ENCODE data around the gene CNTFR. TPM values are rescaled to one million over a fixed set of nuclear protein-coding genes. Genes with fewer than 3 reads are reported as not detected.
A peak's percentile ranks its signal among the peaks of the same experiment; 100 is the strongest.
"Not testable (repeated sequence)": the region's sequence is repeated elsewhere in the genome, so short reads cannot be mapped to it uniquely, and the experiment has no call there.

The CNTFR gene
- total RNA-seq = 112 and 115 TPM in 2 replicates
- long read RNA-seq = 0 reads

GRCh38 chr9:34589636-34590380 is at the start of gene CNTFR:
CNTFR (minus strand) TSS chr9:34589724; CDS start chr9:34568981, 20,743 bp downstream.
- H3K4me1 Mint-ChIP-seq = peaks cover 53% of the 10 kb centered on the region
- peak within 1 kb of the TSS; percentile 91 for H3K4me3 Mint-ChIP-seq
- DNase-seq (ENCODE audit: low read depth, low spot score) = no peak
- peaks cover 55% of the 10 kb centered on the region for H3K27me3 Mint-ChIP-seq (ENCODE audit: low read depth)
- no peaks in the 10 kb centered on the region for H3K36me3 Mint-ChIP-seq (ENCODE audit: low read depth)
- no peaks in the 10 kb centered on the region for H3K9me3 Mint-ChIP-seq
- TF ChIP-seq CTCF (conservative IDR thresholded peaks at IDR 0.05) = no peak
- H3K27ac Mint-ChIP-seq (ENCODE audit: unreplicated experiment) = peak within 1 kb of the TSS; percentile 93

DNA sequence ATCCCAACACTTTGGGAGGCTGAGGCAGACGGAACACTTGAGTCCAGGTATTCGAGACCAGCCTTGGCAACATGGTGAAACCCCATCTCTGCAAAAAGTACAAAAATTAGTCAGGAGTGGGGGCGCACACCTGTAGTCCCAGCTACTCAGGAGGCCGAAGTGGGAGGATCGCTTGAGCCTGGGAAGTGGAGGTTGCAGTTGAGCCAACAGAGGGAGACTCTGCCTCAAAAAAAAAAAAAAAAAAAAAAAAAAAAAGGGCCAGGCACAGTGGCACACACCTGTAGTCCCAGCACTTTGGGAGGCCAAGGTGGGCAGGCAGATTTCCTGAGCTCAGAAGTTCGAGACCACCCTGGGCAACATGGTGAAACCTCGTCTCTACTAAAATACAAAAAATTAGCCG is 49.8 kb upstream of the CNTFR start:
- H3K27me3 Mint-ChIP-seq (ENCODE audit: low read depth); H3K9me3 Mint-ChIP-seq; DNase-seq (ENCODE audit: low read depth, low spot score); H3K27ac Mint-ChIP-seq (ENCODE audit: unreplicated experiment); H3K36me3 Mint-ChIP-seq (ENCODE audit: low read depth): not testable (repeated sequence)
- Mint-ChIP-seq H3K4me3 (peak overlapping the region; percentile 54), H3K4me1 (peaks cover 32% of the 10 kb centered on the region)

DNA sequence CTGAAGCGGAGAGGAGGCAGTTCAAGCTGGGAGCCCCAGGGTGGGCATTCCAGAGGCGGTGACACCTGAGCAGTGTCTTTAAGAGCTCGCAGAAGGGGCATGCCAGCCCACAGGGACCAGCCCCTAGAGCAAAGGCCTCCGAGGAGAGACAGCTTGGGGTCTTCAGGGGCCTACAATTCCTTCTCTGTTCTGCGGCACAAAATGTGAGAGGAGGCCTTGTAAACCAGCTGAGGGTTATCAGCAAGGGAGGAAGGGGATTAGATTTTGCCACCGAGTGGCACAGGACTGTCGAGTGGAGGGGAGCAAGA is 48.6 kb upstream of the CNTFR start:
- Mint-ChIP-seq H3K27ac (ENCODE audit: unreplicated experiment) (peak overlapping the region; percentile 29), H3K36me3 (ENCODE audit: low read depth) (peaks cover 5% of the 10 kb centered on the region), H3K9me3 (peaks cover 2% of the 10 kb centered on the region), H3K4me1 (peaks cover 39% of the 10 kb centered on the region), H3K27me3 (ENCODE audit: low read depth) (peaks cover 2% of the 10 kb centered on the region), H3K4me3 (peak overlapping the region; percentile 89)
- no peak for DNase-seq (ENCODE audit: low read depth, low spot score)
- no peak for TF ChIP-seq CTCF (conservative IDR thresholded peaks at IDR 0.05)

- DNase-seq (ENCODE audit: low read depth, low spot score) = peak; percentile 95
- H3K4me3 Mint-ChIP-seq = peak within 1 kb of the TSS; percentile 91
- peaks cover 2% of the 10 kb centered on the region for H3K9me3 Mint-ChIP-seq
- no peak for TF ChIP-seq CTCF (conservative IDR thresholded peaks at IDR 0.05)
- peaks cover 5% of the 10 kb centered on the region for H3K27me3 Mint-ChIP-seq (ENCODE audit: low read depth)
- H3K27ac Mint-ChIP-seq (ENCODE audit: unreplicated experiment) = peak within 1 kb of the TSS; percentile 75
- H3K4me1 Mint-ChIP-seq = peaks cover 39% of the 10 kb centered on the region
- H3K36me3 Mint-ChIP-seq (ENCODE audit: low read depth) = peaks cover 5% of the 10 kb centered on the region
These were observed 48.0 kb upstream of the CNTFR start, which contains the start of gene SIGMAR1 for GRCh38 chr9:34637356-34638137. SIGMAR1 (minus strand) TSS chr9:34637787; CDS start chr9:34637697, 90 bp downstream.

DNA sequence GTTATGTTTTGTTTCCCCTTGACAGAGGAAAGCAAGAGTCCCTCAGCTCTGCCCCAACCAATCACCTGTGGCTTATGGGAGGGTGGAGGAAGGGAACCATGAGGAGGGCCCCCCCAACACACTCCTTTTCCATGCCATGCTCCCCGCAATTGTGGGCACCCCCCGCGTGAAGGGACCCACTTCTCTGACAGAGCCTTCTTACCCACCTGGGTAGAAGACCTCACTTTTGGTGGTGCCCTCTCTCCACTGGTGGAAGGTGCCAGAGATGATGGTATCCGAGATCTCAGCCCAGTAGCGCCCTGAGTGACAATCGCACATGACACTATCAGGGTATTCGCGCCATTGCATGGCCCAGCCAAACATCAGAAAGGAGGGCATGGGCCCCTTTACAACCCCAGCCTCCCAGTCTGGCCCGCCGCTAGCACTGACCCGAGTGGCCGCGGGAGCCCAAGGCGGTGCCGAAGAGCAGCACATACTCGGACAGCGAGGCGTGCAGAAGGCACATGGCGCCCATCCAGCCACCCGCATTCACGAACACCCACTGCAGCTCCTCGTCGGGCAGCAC is 47.3 kb upstream of the CNTFR start:
- Mint-ChIP-seq H3K4me3 (peak overlapping the region; percentile 91), H3K27ac (ENCODE audit: unreplicated experiment) (peak overlapping the region; percentile 75), H3K4me1 (peaks cover 39% of the 10 kb centered on the region), H3K36me3 (ENCODE audit: low read depth) (peaks cover 5% of the 10 kb centered on the region), H3K27me3 (ENCODE audit: low read depth) (peaks cover 11% of the 10 kb centered on the region), H3K9me3 (peaks cover 2% of the 10 kb centered on the region)
- DNase-seq (ENCODE audit: low read depth, low spot score) = no peak
- no peak for TF ChIP-seq CTCF (conservative IDR thresholded peaks at IDR 0.05)
